HG03135 (cell line): Measurements from ENCODE around the gene KRT36.

ENCODE experiments used
- ATAC-seq: cut with Tn5 transposase; IDR thresholded peaks from one replicate; pipeline ENCODE4 v1.9.1; 2021; ENCODE audit warnings: mild to moderate bottlenecking, moderate library complexity; ENCODE audit not compliant: unreplicated experiment

KRT36 gene

GRCh38 chr17:41522301-41523224, 32.9 kb upstream of the KRT36 start:
- ATAC-seq = no peak

GRCh38 chr17:41521574-41522261, 32.0 kb upstream of the KRT36 start:
- no peak for ATAC-seq

- ATAC-seq = no peak
These were observed 31.3 kb upstream of the KRT36 start for GRCh38 chr17:41520821-41521521.

GRCh38 chr17:41519501-41520224, 30.0 kb upstream of the KRT36 start:
- ATAC-seq = no peak

- no peak for ATAC-seq
These were observed 29.2 kb upstream of the KRT36 start, which contains the start of gene KRT15 for GRCh38 chr17:41518789-41519449. Gene KRT15 (minus strand): TSS chr17:41518890. CDS start chr17:41518827, 63 bp downstream.

- ATAC-seq = no peak
These were observed 28.3 kb upstream of the KRT36 start for GRCh38 chr17:41518031-41518430.

GRCh38 chr17:41516830-41517283, 27.1 kb upstream of the KRT36 start:
- ATAC-seq = no peak

GRCh38 chr17:41516147-41516829, 26.6 kb upstream of the KRT36 start:
- ATAC-seq = no peak

GRCh38 chr17:41513168-41513547, 23.4 kb upstream of the KRT36 start:
- no peak for ATAC-seq

GRCh38 chr17:41512546-41513167, 22.9 kb upstream of the KRT36 start:
- no peak for ATAC-seq

- ATAC-seq = no peak
These were observed 22.0 kb upstream of the KRT36 start for GRCh38 chr17:41511716-41512115.

- no peak for ATAC-seq
These were observed 21.4 kb upstream of the KRT36 start for GRCh38 chr17:41511116-41511515.

- no peak for ATAC-seq
These were observed 20.7 kb upstream of the KRT36 start for GRCh38 chr17:41510251-41511065.

- ATAC-seq = no peak
These were observed 17.7 kb upstream of the KRT36 start for GRCh38 chr17:41507315-41507880.

- ATAC-seq = no peak
These were observed 16.4 kb upstream of the KRT36 start for GRCh38 chr17:41505809-41506767.

GRCh38 chr17:41505007-41505808, 15.5 kb upstream of the KRT36 start, which contains the start of gene KRT13:
Gene KRT13 (minus strand): TSS chr17:41505612. CDS start chr17:41505550, 62 bp downstream.
- ATAC-seq = no peak
